Right atrium auricular region (tissue), 2 donors: Measurements from ENCODE around the gene USP49. TPM values are rescaled to one million over a fixed set of nuclear protein-coding genes. Genes with fewer than 3 reads are reported as not detected.

Experiments
- DNase-seq: peaks from one replicate; pipeline ENCODE4 v3.0.0-alpha.2; 2019; ENCODE audit warnings: low spot score
- H3K27ac ChIP-seq, 2 donors: fragments of 200-600 bp; sonication (generic); 1 replicate in 1 of 2; 2 replicates in 1 of 2; pipeline ENCODE4 v1.5.1; 2016 to 2019
- H3K27me3 ChIP-seq, 2 donors: fragments of 200-600 bp; sonication (generic); one replicate each; pipeline versions ENCODE4 v1.5.1 to v1.6.0; 2017 to 2019
- H3K36me3 ChIP-seq: fragments of 200-600 bp; sonication (generic); one replicate; pipeline ENCODE4 v1.5.1; 2016
- H3K4me1 ChIP-seq, 2 donors: fragments of 200-600 bp; sonication (generic); one replicate each; pipeline versions ENCODE4 v1.5.1 to v1.6.0; 2017 to 2019
- H3K4me3 ChIP-seq, 2 donors: fragments of 200-600 bp; sonication (generic); 1 replicate in 1 of 2; 2 replicates in 1 of 2; pipeline ENCODE4 v1.5.1; 2017 to 2019; ENCODE audit warnings: mild to moderate bottlenecking in 1 of 2, moderate library complexity in 1 of 2
- H3K9me3 ChIP-seq, 2 donors: fragments of 200-600 bp; sonication (generic); one replicate each; pipeline ENCODE4 v1.5.1; 2019
- total RNA-seq, 2 donors: library from RNA; depleted of rRNA; stranded (reverse); fragments of >200 nt; gene quantifications; one replicate each; pipeline ENCODE4 v1.1.0, GENCODE V29; 2016
- TF ChIP-seq, protein P1 (sequence below), 2 donors: fragments of 200-600 bp; sonication (generic); IDR thresholded peaks; one replicate each; pipeline ENCODE4 v1.5.1; 2019; ENCODE audit warnings: antibody characterized with exemption in 2 of 2

USP49 gene
- total RNA-seq, 2 donors from 2014 or later: 1.3 to 1.7 TPM

DNA sequence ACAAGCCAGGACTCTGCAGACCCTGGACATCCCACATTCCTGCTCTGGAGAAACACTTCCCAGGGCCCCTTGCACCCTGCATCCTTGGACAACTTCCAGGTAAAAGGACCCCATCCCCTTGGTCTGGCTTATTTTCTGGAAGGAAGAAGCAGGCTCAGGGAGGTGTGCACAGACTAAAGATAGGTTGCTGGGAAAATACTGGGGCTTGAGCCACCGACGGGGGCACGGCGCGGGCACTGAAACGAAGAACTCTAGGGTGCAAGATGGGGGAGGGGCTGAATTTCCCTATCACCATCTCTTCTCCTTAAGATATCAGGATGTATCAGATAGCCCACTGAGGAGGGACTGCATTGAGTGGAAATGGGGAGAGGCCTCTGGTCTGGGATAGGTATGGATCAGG, 116.3 kb downstream of the USP49 start:
- Histone ChIP-seq H3K36me3 (peaks cover 30% of the 10 kb centered on the region), H3K9me3 (no peaks in the 10 kb centered on the region), H3K27me3 (no peaks in the 10 kb centered on the region), H3K4me3 (peak overlapping the region; percentile 54 to 82), H3K27ac (no peak overlapping the region), H3K4me1 (peaks cover 0 to 29% of the 10 kb centered on the region in 2 donors)
- no peak for DNase-seq
- TF ChIP-seq, protein P1, sequence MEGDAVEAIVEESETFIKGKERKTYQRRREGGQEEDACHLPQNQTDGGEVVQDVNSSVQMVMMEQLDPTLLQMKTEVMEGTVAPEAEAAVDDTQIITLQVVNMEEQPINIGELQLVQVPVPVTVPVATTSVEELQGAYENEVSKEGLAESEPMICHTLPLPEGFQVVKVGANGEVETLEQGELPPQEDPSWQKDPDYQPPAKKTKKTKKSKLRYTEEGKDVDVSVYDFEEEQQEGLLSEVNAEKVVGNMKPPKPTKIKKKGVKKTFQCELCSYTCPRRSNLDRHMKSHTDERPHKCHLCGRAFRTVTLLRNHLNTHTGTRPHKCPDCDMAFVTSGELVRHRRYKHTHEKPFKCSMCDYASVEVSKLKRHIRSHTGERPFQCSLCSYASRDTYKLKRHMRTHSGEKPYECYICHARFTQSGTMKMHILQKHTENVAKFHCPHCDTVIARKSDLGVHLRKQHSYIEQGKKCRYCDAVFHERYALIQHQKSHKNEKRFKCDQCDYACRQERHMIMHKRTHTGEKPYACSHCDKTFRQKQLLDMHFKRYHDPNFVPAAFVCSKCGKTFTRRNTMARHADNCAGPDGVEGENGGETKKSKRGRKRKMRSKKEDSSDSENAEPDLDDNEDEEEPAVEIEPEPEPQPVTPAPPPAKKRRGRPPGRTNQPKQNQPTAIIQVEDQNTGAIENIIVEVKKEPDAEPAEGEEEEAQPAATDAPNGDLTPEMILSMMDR (IDR thresholded peaks at IDR 0.05): no peak

DNA sequence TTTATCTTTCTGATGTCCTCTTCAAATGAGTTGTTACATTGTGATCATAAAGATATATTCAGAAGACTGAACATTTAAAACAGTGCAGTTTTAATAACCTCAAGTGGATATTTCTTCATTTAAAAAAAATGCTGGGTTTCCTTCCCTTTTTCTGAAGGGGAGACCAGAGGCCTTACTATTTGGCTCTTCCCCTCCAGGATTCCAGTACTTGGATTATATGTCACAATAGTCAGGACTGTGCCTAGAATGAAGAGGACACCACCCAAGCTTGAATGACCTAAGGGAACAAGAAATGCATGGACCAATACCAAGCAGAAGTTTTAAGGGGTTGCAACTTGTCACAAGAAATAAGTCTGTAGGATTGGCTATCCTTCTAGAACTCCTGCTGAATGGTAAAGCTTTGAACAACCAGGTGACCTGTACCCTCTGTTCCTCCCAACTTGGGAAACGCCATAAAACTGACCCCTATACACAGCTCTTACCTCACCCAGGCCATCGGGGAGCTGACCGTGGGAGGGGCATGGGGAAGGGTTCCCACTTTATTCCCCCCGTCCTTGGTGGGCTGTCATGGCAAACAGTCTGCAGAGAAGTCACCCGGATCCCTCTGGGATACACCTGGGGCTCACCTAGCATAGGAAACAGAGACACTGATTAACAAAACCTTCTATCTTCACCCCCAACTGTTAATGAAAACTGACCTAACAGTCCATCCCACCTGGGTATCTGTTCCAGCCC, 117.5 kb downstream of the USP49 start:
- H3K36me3 ChIP-seq: peaks cover 34% of the 10 kb centered on the region
- peaks cover 0 to 25% of the 10 kb centered on the region in 2 donors for H3K4me1 ChIP-seq
- DNase-seq: no peak
- no peak overlapping the region for H3K4me3 ChIP-seq
- H3K27ac ChIP-seq: no peak overlapping the region
- no peaks in the 10 kb centered on the region for H3K9me3 ChIP-seq
- H3K27me3 ChIP-seq: no peaks in the 10 kb centered on the region
- TF ChIP-seq, protein P1 (IDR thresholded peaks at IDR 0.05): no peak

DNA sequence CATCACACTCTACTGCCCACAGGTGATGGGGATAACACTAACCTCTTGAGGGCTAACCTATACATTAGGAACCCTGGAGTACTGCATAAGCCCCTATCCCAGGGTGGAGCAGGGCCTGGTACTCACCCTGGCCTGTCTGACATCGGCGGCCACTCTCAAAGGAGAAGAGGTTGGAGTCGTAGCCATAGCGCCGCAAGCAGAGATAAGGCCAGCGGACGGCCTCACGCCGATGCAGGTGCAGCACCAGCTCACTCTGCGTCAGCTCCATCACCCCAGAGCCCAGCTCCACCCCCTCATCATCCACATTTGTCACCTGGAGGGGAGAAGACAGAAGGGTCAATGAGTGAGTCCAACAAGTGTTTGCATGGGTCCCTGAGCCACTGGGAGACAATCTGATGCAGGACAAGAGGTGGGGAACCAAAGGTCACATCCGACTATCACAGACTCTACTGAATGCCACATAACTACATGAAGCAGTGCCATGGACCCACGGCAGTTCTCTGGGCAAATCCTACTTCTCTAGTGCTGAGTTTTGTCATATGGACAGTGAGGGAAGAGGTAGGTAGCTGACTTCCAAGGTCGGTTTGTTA, 119.8 kb downstream of the USP49 start:
- Histone ChIP-seq H3K27ac (no peak overlapping the region), H3K4me3 (no peak overlapping the region), H3K9me3 (no peaks in the 10 kb centered on the region), H3K27me3 (no peaks in the 10 kb centered on the region), H3K4me1 (peaks cover 0 to 9% of the 10 kb centered on the region in 2 donors), H3K36me3 (peaks cover 56% of the 10 kb centered on the region)
- TF ChIP-seq, protein P1 (IDR thresholded peaks at IDR 0.05): no peak
- DNase-seq: no peak

DNA sequence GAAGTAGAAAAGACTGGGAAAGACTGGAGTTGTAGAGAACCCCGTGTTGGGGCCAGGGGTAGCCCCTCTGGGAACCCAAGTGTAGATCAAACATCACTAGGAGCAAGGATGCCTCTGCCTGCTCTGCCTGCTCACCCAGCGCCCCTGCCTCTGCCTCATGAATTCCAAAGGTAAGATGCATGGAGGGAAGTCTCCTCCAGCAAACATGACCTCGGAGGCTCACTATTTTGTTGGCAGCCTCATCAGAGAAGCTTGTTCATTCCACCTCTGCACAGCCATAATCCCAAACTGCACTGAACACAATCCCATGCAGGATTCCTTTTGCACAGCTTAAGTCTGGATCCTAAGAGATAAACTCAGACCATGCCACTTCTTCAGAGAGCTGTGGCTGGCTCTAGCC, 120.3 kb downstream of the USP49 start:
- Histone ChIP-seq H3K27ac (no peak overlapping the region), H3K9me3 (no peaks in the 10 kb centered on the region), H3K4me1 (peaks cover 0 to 9% of the 10 kb centered on the region in 2 donors), H3K27me3 (no peaks in the 10 kb centered on the region), H3K36me3 (peaks cover 61% of the 10 kb centered on the region), H3K4me3 (no peak overlapping the region)
- no peak for DNase-seq
- TF ChIP-seq, protein P1 (IDR thresholded peaks at IDR 0.05): no peak

DNA sequence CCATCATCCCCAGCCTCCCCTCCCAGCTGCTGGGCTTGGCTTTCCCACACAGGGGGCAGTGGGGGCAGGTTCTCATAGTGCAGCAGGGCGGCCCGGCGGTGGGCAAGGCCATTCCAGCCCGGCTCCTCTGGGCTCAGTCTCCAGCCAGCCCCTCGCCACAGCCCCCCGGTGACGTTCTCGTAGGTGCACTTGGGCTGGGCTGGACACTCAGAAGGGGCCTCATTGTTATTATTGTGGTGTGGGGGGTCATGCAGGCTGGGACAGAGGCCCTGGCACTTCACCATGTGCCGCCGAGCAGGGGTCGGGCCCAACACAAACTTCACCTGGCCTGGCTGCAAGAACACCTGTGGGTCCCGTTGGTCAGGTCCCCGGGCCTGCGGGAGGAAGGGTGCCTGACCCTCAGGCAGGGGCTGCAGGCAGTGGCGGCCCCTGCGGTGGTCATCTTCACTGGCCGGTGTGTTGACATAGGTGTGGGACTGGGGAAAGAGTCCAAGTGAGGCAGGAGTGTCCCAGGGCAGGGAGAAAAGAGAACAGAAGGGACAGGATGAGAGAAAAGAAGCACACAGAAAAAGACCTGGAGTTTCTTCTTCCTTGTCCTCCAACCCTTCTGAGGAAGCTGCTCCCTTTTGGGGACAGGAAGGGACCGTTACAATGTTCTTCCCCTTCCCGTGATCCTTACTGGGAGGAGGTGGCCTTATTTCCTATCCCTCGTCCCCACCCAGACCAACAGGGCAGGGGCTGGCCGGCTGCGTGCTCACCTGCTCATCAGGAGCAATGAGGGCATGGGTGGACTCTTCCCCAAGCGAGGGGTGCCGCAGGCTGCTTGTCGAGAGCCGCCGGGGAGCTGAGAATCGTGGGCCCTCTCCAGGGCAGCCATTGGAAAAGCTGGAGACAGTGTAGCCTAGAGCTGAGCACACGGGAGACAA, 123.9 kb downstream of the USP49 start:
- no peaks in the 10 kb centered on the region for H3K9me3 ChIP-seq
- H3K36me3 ChIP-seq: peaks cover 52% of the 10 kb centered on the region
- TF ChIP-seq, protein P1 (IDR thresholded peaks at IDR 0.05): no peak
- no peak overlapping the region for H3K4me3 ChIP-seq
- DNase-seq: no peak
- H3K4me1 ChIP-seq: peaks cover 0 to 15% of the 10 kb centered on the region in 2 donors
- H3K27me3 ChIP-seq: no peaks in the 10 kb centered on the region
- no peak overlapping the region for H3K27ac ChIP-seq
